ENCODE measurements around the gene SF3A1. TPM values are rescaled to one million over a fixed set of nuclear protein-coding genes. Genes with fewer than 3 reads are reported as not detected.

Gene SF3A1
- total and polyA plus RNA-seq, 11 donors = 11.4 to 142 (median 77.4) TPM

DNA sequence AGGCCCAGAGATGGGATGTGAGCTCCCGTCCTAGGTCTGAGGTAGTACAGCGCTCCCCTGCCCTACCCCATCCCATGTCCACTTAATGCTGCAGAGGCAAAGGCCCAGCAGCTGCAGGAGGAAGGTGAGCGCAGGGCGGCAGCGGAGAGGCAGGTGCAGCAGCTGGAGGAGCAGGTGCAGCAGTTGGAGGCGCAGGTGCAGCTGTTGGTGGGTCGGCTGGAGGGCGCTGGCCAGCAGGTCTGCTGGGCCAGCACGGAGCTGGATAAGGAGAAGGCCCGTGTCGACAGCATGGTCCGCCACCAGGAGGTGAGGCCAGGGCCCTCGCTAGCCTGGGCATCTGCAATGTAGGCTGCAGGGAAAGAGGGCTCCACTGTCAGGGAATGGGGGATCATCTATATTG is 15.3 kb upstream of the SF3A1 start:
- Histone ChIP-seq H3K4me1 (peaks cover 0 to 9% (median 0%) of the 10 kb centered on the region in 12 donors), H3K9me3 (no peaks in the 10 kb centered on the region), H3K27ac (no peak overlapping the region), H3K4me3 (no peak overlapping the region), H3K27me3 (no peaks in the 10 kb centered on the region), H3K36me3 (peaks cover 0 to under 1% (median 0%) of the 10 kb centered on the region in 9 donors)
- whole genome bisulfite sequencing, 4 donors = 64 to 83% (median 81%) methylated on average over 9 to 13 of the region's 13 CpGs
- no peak for TF ChIP-seq POLR2A (IDR thresholded peaks at IDR 0.05)
- no peak for TF ChIP-seq CTCF (IDR thresholded peaks at IDR 0.05)
- ATAC-seq (no peak), DNase-seq (no peak)
- intact Hi-C loops (cut with DNase I) = no loop called here

GRCh38 chr22:30371321-30371720 is 14.6 kb upstream of the SF3A1 start:
- WGBS, 4 donors = 92 to 97% (median 94%) methylated on average over 8 to 9 of the region's 9 CpGs
- H3K4me3 ChIP-seq = no peak overlapping the region
- peaks cover 0 to 9% (median 0%) of the 10 kb centered on the region in 12 donors for H3K4me1 ChIP-seq
- no peaks in the 10 kb centered on the region for H3K36me3 ChIP-seq
- no peak for TF ChIP-seq POLR2A (IDR thresholded peaks at IDR 0.05)
- TF ChIP-seq CTCF (IDR thresholded peaks at IDR 0.05) = no peak
- no peak overlapping the region for H3K27ac ChIP-seq
- no peaks in the 10 kb centered on the region for H3K27me3 ChIP-seq
- ATAC-seq (no peak), DNase-seq (no peak)
- intact Hi-C loops (cut with DNase I) = no loop called here
- H3K9me3 ChIP-seq = no peaks in the 10 kb centered on the region

- H3K9me3 ChIP-seq = no peaks in the 10 kb centered on the region
- no peak for DNase-seq
- H3K27me3 ChIP-seq = no peaks in the 10 kb centered on the region
- intact Hi-C loops (cut with DNase I) = no loop called here
- H3K4me3 ChIP-seq = no peak overlapping the region
- WGBS, 4 donors = 71 to 79% (median 76%) methylated on average over 19 of the region's 19 CpGs
- no peaks in the 10 kb centered on the region for H3K36me3 ChIP-seq
- TF ChIP-seq POLR2A (IDR thresholded peaks at IDR 0.05) (no peak), CTCF (IDR thresholded peaks at IDR 0.05) (no peak)
- peaks cover 0 to 9% (median 0%) of the 10 kb centered on the region in 12 donors for H3K4me1 ChIP-seq
- H3K27ac ChIP-seq = no peak overlapping the region
- no peak for ATAC-seq
Measured at GRCh38 chr22:30370641-30371230, 14.0 kb upstream of the SF3A1 start.

DNA sequence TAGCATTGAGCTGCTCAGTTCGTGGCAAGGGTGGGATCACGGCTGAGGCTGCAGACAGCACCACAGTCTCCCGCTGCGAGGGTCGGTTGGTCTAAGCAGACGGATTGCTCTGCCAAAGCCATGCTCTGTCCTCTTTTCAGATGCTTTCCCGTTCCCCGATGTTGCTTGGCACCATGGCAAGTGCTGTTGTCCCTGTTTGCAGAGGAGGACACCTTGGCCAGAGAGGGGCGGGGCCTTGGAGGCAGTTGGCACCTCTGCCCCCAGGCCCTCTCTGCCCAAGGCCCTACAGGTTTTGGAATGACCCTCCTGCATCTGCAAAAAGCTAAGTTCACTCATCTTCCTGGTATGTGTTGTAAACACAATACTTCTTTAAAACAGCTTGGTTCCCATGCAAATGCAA is 11.7 kb upstream of the SF3A1 start:
- ATAC-seq = no peak
- H3K4me1 ChIP-seq = peaks cover 0 to 9% (median 0%) of the 10 kb centered on the region in 12 donors
- intact Hi-C loops (cut with DNase I) = no loop called here
- no peak for DNase-seq
- no peaks in the 10 kb centered on the region for H3K9me3 ChIP-seq
- H3K36me3 ChIP-seq = no peaks in the 10 kb centered on the region
- WGBS, 4 donors = 86 to 100% (median 93%) methylated on average over 5 to 9 of the region's 9 CpGs
- TF ChIP-seq CTCF (IDR thresholded peaks at IDR 0.05) (no peak), POLR2A (IDR thresholded peaks at IDR 0.05) (no peak)
- H3K4me3 ChIP-seq = no peak overlapping the region
- H3K27ac ChIP-seq = no peak overlapping the region
- no peaks in the 10 kb centered on the region for H3K27me3 ChIP-seq

All from heart left ventricle (tissue), 16 donors.